Ovary (tissue), 9 donors: Measurements from ENCODE around the gene STK32C. TPM values are rescaled to one million over a fixed set of nuclear protein-coding genes. Genes with fewer than 3 reads are reported as not detected.

Experiments used
- DNase-seq, 5 donors: peaks; one replicate each; pipeline ENCODE4 v3.0.0-alpha.2; 2019 to 2020
- H3K27ac ChIP-seq, 2 donors: fragments of 200-600 bp; one replicate each; pipeline versions ENCODE4 v1.5.1 to v1.8.0; 2019 to 2022
- H3K27me3 ChIP-seq: fragments of 200-600 bp; one replicate; pipeline ENCODE4 v1.8.0; 2022
- H3K36me3 ChIP-seq: fragments of 200-600 bp; sonication (generic); one replicate; pipeline ENCODE4 v1.5.1; 2019
- H3K4me1 ChIP-seq: one replicate; pipeline ENCODE4 v1.8.1; 2013; ENCODE audit warnings: mild to moderate bottlenecking, moderate library complexity; ENCODE audit not compliant: insufficient read depth
- H3K4me3 ChIP-seq: fragments of 200-600 bp; sonication (generic); one replicate; pipeline ENCODE4 v1.5.1; 2017
- H3K9me3 ChIP-seq, 2 donors: fragments of 200-600 bp in 1 of 2; sonication (generic) in 1 of 2; one replicate each; pipeline versions ENCODE4 v1.5.1 to v1.8.1; 2013 to 2019; ENCODE audit warnings: mild to moderate bottlenecking in 1 of 2, moderate library complexity in 1 of 2
- EP300 ChIP-seq: sonication (generic); formaldehyde crosslinking; IDR thresholded peaks from one replicate; pipeline ENCODE4 v1.6.1; 2017; ENCODE audit warnings: antibody characterized with exemption
- POLR2A ChIP-seq: fragments of 450-650 bp; IDR thresholded peaks from one replicate; pipeline ENCODE4 v1.6.1; 2017; ENCODE audit warnings: antibody characterized with exemption, mild to moderate bottlenecking, moderate library complexity
- WGBS, 3 donors: extraction: QIAGEN DNeasy Blood & Tissue Kit in 1 of 3; methylation state at CpG; one replicate each; pipeline versions ENCODE4 v1.1.5 to v1.1.7; 2013 to 2017; 5-methylcytosine and 5-hydroxymethylcytosine counted together
- intact Hi-C, 4 donors: fragments of 100-400 bp; cut with DNase I; formaldehyde crosslinking; loops; one replicate each; pipeline versions ENCODE4 v1.11.0 to v1.15.1; 2022 to 2023
- polyA plus RNA-seq, 2 donors: library from polyadenylated mRNA; stranded (reverse); fragments of 200-250 nt in 1 of 2; fragments of 350-450 nt in 1 of 2; fragmentation: Illumina TruSeq in 1 of 2; extraction: RNeasy Lipid Tissue Mini Kit (QIAGEN cat#74804) in 1 of 2; gene quantifications; one replicate each; pipeline ENCODE4 v1.2.3, GENCODE V29; 2013 to 2014
- total RNA-seq, 7 donors: library from RNA; depleted of rRNA in 2 of 7; stranded (reverse); fragments of >200 nt in 2 of 7; fragmentation: NEBNext Ultra II Directional in 3 of 7; extraction: Animal tissue kit (Norgen Biotek cat#: 25700) in 3 of 7; gene quantifications; one replicate each; pipeline versions ENCODE4 v1.1.0 to v1.2.4, GENCODE V29; 2016 to 2023
- TF ChIP-seq, protein P1 (sequence below), 3 donors: fragments of 450-650 bp in 2 of 3; fragments of 200-600 bp in 1 of 3; IDR thresholded peaks; one replicate each; pipeline versions ENCODE4 v1.5.1 to v1.8.0; 2016 to 2022; ENCODE audit warnings: antibody characterized with exemption in 3 of 3, mild to moderate bottlenecking in 1 of 3
- donor health status: DM: no; HTN: no; CAD: no; lungs with moderate emphysema.
- donor health status: DM: no; HTN: no; CAD: no.
- donor health status: Bipolar disorder and iron deficiency.
- donor health status: DM: yes; HTN: yes; CAD: no.
- donor health status: DM: no; HTN: no; CAD: no.
- donor health status: DM: yes; HTN: yes; CAD: no.

The STK32C gene
- total and polyA plus RNA-seq, 9 donors, result 2.6 to 13.8 (median 8.8) TPM

GRCh38 chr10:132344386-132344785 lies 36.6 kb upstream of the STK32C start:
- H3K36me3 ChIP-seq, result no peaks in the 10 kb centered on the region
- H3K27ac ChIP-seq, result no peak overlapping the region
- no peak for DNase-seq
- intact Hi-C loops, result no loop called here
- H3K4me3 ChIP-seq, result no peak overlapping the region
- no peaks in the 10 kb centered on the region for H3K4me1 ChIP-seq
- H3K9me3 ChIP-seq, result no peaks in the 10 kb centered on the region
- H3K27me3 ChIP-seq, result no peaks in the 10 kb centered on the region
- 67 to 74% (median 71%) methylated on average over 6 of the region's 6 CpGs for WGBS, 3 donors
- no peak for TF ChIP-seq POLR2A
- TF ChIP-seq, protein P1, sequence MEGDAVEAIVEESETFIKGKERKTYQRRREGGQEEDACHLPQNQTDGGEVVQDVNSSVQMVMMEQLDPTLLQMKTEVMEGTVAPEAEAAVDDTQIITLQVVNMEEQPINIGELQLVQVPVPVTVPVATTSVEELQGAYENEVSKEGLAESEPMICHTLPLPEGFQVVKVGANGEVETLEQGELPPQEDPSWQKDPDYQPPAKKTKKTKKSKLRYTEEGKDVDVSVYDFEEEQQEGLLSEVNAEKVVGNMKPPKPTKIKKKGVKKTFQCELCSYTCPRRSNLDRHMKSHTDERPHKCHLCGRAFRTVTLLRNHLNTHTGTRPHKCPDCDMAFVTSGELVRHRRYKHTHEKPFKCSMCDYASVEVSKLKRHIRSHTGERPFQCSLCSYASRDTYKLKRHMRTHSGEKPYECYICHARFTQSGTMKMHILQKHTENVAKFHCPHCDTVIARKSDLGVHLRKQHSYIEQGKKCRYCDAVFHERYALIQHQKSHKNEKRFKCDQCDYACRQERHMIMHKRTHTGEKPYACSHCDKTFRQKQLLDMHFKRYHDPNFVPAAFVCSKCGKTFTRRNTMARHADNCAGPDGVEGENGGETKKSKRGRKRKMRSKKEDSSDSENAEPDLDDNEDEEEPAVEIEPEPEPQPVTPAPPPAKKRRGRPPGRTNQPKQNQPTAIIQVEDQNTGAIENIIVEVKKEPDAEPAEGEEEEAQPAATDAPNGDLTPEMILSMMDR (IDR thresholded peaks at IDR 0.05), result no peak
- no peak for TF ChIP-seq EP300

- Histone ChIP-seq H3K27ac (no peak overlapping the region), H3K4me3 (no peak overlapping the region), H3K27me3 (no peaks in the 10 kb centered on the region), H3K36me3 (no peaks in the 10 kb centered on the region), H3K4me1 (no peaks in the 10 kb centered on the region), H3K9me3 (no peaks in the 10 kb centered on the region)
- DNase-seq, result no peak
- no peak for TF ChIP-seq EP300
- TF ChIP-seq POLR2A, result no peak
- TF ChIP-seq, protein P1 (IDR thresholded peaks at IDR 0.05), result no peak
- WGBS, 3 donors, result 90 to 98% (median 93%) methylated on average over 7 of the region's 7 CpGs
- intact Hi-C loops, result no loop called here
Measured at GRCh38 chr10:132342553-132342952, 34.8 kb upstream of the STK32C start.

DNA sequence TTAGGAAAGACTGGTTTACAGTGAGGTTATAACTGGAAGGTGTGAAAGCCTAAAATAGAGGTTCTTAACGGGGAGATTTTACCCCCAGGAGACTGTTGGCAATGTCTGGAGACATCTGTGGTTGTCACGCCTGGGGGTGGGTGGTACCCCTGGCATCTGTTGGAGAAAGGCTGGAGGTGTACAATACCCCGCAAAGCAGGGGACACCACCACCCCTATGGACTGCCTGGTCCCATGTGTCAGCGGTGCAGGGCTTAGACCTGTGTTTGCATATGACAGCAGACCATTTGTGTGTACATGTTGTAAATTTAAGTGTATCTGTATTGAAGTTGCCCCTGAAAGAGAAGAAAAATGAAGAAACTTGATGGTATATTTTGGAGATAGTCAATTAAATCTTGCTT lies 34.0 kb upstream of the STK32C start:
- H3K4me3 ChIP-seq, result no peak overlapping the region
- no peaks in the 10 kb centered on the region for H3K36me3 ChIP-seq
- 94 to 96% (median 96%) methylated on average over 4 of the region's 4 CpGs for WGBS, 3 donors
- H3K27ac ChIP-seq, result no peak overlapping the region
- H3K4me1 ChIP-seq, result no peaks in the 10 kb centered on the region
- H3K27me3 ChIP-seq, result no peaks in the 10 kb centered on the region
- DNase-seq, result no peak
- intact Hi-C loops, result no loop called here
- H3K9me3 ChIP-seq, result no peaks in the 10 kb centered on the region
- no peak for TF ChIP-seq EP300
- TF ChIP-seq, protein P1 (IDR thresholded peaks at IDR 0.05), result no peak
- no peak for TF ChIP-seq POLR2A

DNA sequence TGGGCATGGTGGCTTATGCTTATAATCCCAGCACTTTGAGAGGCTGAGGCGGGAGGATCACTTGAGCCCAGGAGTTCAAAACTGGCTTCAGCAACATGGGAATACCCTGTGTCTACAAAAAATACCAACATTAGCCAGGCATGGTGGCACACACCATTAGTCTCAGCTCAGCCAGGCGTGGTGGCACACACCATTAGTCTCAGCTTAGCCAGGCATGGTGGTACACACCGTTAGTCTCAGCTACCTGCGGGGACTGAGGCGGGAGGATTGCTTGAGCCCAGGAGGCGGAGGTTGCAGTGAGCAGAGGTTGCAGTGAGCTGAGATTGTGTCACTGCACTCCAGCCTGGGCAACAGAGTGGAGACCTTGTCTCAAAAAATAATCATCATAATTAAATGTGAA lies 33.3 kb upstream of the STK32C start:
- H3K9me3 ChIP-seq, result no peaks in the 10 kb centered on the region
- H3K4me3 ChIP-seq, result no peak overlapping the region
- DNase-seq, result no peak
- TF ChIP-seq EP300 (no peak), POLR2A (no peak)
- TF ChIP-seq, protein P1 (IDR thresholded peaks at IDR 0.05), result no peak
- no peaks in the 10 kb centered on the region for H3K36me3 ChIP-seq
- 94 to 99% (median 95%) methylated on average over 6 of the region's 6 CpGs for WGBS, 3 donors
- H3K27ac ChIP-seq, result no peak overlapping the region
- no peaks in the 10 kb centered on the region for H3K4me1 ChIP-seq
- H3K27me3 ChIP-seq, result no peaks in the 10 kb centered on the region
- intact Hi-C loops, result no loop called here

DNA sequence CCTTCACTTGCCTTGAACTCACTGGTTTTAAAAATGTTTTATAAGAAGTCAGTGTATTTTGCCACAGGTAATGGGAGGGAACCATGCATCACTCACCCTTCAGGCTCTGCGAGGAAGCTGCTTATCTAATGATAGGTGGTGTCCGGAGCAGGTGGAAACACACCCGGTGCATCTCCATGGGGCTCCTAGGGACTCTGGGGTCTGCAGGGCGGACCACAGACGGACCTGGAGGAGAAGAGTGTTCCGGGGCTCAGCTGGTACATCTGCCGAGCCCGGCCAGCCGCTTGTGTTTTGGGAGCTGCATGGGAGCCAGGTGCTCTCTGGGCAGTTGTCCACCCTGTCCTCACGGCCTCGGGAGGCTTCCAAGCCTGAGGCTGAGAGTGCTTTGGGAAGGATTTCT lies 31.5 kb upstream of the STK32C start:
- WGBS, 3 donors, result 83 to 91% (median 90%) methylated on average over 11 of the region's 11 CpGs
- Histone ChIP-seq H3K36me3 (no peaks in the 10 kb centered on the region), H3K4me3 (no peak overlapping the region), H3K9me3 (no peaks in the 10 kb centered on the region), H3K4me1 (no peaks in the 10 kb centered on the region), H3K27me3 (no peaks in the 10 kb centered on the region), H3K27ac (no peak overlapping the region)
- DNase-seq, result no peak
- intact Hi-C loops, result no loop called here
- TF ChIP-seq, protein P1 (IDR thresholded peaks at IDR 0.05), result no peak
- no peak for TF ChIP-seq POLR2A
- no peak for TF ChIP-seq EP300
